Panc1 (cell line): ENCODE data around the gene HOXB2.

ENCODE experiments used
- CTCF ChIP-seq: fragments of 450-650 bp; IDR thresholded peaks from 2 replicates; pipeline ENCODE4 v1.5.1; 2017; ENCODE audit warnings: mild to moderate bottlenecking
- POLR2AphosphoS5 ChIP-seq: IDR thresholded peaks from 2 replicates; pipeline ENCODE4 v1.6.1; 2012; ENCODE audit warnings: mild to moderate bottlenecking, low read depth, low read length, moderate library complexity
- REST ChIP-seq, 2 experiments: IDR thresholded peaks; 2 replicates each; pipeline ENCODE4 v1.6.1; 2011 to 2012; ENCODE audit warnings: low read depth in 2 of 2, control low read depth in 1 of 2, low read length in 1 of 2, mild to moderate bottlenecking in 1 of 2, moderate library complexity in 1 of 2; ENCODE audit not compliant: insufficient read depth in 1 of 2
- SIN3A ChIP-seq: IDR thresholded peaks from 2 replicates; pipeline ENCODE4 v1.6.1; 2012; ENCODE audit warnings: low read depth, mild to moderate bottlenecking, low read length, moderate library complexity, borderline replicate concordance; ENCODE audit not compliant: insufficient read depth
- TCF7L2 ChIP-seq: IDR thresholded peaks from 2 replicates; pipeline ENCODE4 v1.6.1; 2011; ENCODE audit warnings: mild to moderate bottlenecking, low read depth, low read length, inconsistent platforms

GRCh38 chr17:48564188-48565021 is 19.5 kb upstream of the HOXB2 start:
- TF ChIP-seq TCF7L2 (no peak), CTCF (no peak), SIN3A (0 out of 2 replicates have a peak, but pooled peaks have one; percentile 5), REST (IDR thresholded peaks at IDR 0.05; ENCODE audit: insufficient read depth in 1 of 2, low read depth in 2 of 2, low read length in 1 of 2) (no peak), POLR2AphosphoS5 (0 out of 2 replicates have a peak, but pooled peaks have one; percentile 20)
